Islet precursor cell (in vitro differentiated cells): ENCODE measurements around the gene ST7.

ENCODE experiments used
- DNase-seq: peaks from one replicate; pipeline ENCODE4 v3.0.0-alpha.2; 2018

Gene ST7

GRCh38 chr7:117200786-117201458 lies 247.6 kb downstream of the ST7 start:
- no peak for DNase-seq

- no peak for DNase-seq
These were observed 249.2 kb downstream of the ST7 start for GRCh38 chr7:117202511-117202910.

- no peak for DNase-seq
These were observed 249.9 kb downstream of the ST7 start for GRCh38 chr7:117203205-117203604.

GRCh38 chr7:117205873-117206272 lies 252.6 kb downstream of the ST7 start:
- no peak for DNase-seq

GRCh38 chr7:117208257-117208656 lies 255.0 kb downstream of the ST7 start:
- no peak for DNase-seq

GRCh38 chr7:117210397-117210796 lies 257.1 kb downstream of the ST7 start:
- no peak for DNase-seq

GRCh38 chr7:117210908-117211307 lies 257.6 kb downstream of the ST7 start:
- no peak for DNase-seq

- DNase-seq, result no peak
These were observed 258.3 kb downstream of the ST7 start for GRCh38 chr7:117211614-117212013.

GRCh38 chr7:117212969-117213877 lies 259.9 kb downstream of the ST7 start:
- DNase-seq, result peak; percentile 79

GRCh38 chr7:117216010-117216409 lies 262.7 kb downstream of the ST7 start:
- DNase-seq, result no peak

- DNase-seq, result no peak
These were observed 263.3 kb downstream of the ST7 start for GRCh38 chr7:117216436-117217069.

- DNase-seq, result no peak
These were observed 264.1 kb downstream of the ST7 start for GRCh38 chr7:117217106-117218035.

- no peak for DNase-seq
These were observed 265.4 kb downstream of the ST7 start for GRCh38 chr7:117218700-117219099.

- no peak for DNase-seq
These were observed 266.2 kb downstream of the ST7 start for GRCh38 chr7:117219485-117219884.

- DNase-seq, result no peak
These were observed 267.5 kb downstream of the ST7 start for GRCh38 chr7:117220836-117221235.

- DNase-seq, result no peak
These were observed 272.2 kb downstream of the ST7 start for GRCh38 chr7:117225536-117225935.

GRCh38 chr7:117227091-117227490 lies 273.8 kb downstream of the ST7 start:
- DNase-seq, result no peak

GRCh38 chr7:117229350-117229749 lies 276.0 kb downstream of the ST7 start:
- no peak for DNase-seq

GRCh38 chr7:117230276-117231046 lies 277.2 kb downstream of the ST7 start:
- DNase-seq, result no peak

GRCh38 chr7:117231047-117231359 lies 277.7 kb downstream of the ST7 start:
- DNase-seq, result no peak

GRCh38 chr7:117237646-117238045 lies 284.3 kb downstream of the ST7 start:
- no peak for DNase-seq

GRCh38 chr7:117238472-117238871 lies 285.2 kb downstream of the ST7 start:
- DNase-seq, result no peak
